ENCODE measurements around the gene APOBR.
"Not testable (repeated sequence)": the region's sequence is repeated elsewhere in the genome, so short reads cannot be mapped to it uniquely, and the experiment has no call there.

The APOBR gene, protein sequence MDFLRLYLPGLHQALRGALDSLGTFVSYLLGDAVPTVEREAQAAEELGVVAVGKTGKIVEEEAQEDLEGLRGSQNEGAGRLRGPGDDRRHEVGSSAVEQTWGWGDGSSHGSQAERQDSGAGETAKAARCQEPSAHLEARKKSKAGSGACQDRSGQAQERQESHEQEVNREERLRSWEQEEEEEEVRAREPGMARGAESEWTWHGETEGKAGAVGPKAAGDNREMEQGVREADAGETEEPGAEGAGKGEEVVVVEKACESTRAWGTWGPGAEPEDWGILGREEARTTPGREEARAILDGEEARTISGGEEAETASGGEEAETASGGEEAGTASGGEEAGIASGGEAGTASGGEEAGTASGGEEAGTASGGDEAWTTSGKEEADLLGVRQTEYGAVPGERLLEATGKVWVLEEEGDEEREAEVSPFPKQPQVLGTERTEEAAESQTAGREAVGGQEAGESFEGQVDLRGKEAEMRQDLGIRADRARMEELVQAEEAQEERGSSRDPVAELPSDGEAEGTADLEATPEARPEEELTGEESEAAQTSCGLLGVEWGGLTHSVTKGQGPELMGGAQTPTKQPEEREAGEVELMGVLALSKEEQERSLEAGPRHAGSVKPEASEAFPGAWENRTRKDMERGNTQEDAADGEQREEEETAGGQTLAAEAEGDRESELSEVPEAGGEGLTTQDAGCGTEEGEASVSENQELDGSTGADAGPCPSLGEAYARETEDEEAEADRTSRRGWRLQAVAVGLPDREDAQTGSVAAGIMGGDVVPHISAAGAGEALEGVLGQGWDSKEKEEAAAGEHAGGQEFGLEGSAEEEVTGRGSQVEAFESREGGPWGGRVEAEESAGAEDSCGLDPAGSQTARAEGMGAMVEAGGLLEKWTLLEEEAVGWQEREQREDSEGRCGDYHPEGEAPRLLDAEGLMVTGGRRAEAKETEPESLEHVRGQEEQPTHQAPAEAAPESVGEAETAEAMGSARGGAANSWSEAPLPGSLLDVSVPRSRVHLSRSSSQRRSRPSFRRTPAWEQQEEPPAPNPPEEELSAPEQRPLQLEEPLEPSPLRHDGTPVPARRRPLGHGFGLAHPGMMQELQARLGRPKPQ

DNA sequence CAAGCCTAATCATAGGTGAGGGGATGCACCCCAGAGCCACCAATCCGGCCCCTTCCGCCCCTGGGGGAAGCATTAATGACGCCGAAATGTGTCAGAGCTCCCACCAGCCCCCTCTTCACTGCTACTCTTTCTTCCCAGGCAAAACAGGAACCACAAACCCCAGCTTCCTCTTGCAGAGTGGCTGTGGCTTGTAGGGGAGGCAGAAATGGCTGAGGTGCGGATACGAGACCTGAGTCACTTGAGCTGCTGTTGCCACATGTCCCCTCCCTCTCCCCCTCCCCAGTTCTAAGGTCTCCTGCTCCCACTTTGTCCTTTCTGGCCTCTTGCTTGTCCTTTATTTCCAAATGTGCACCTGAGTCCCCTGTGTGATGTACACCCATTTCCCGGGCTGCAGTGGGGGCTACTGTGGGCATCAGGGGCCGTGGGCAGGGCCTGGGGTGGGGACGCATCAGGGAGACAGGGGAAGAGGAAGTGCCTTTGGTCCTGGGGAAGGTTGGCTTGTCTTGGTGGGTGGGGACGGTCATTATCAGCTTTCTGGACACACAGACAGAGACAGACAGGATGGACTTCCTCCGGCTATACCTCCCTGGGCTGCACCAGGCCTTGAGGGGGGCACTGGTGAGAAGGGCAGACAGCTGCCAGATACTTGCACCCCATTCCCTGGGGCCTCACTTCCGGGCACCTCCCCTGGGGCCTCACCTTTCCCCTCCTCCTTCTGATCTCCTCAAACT, at the start of gene APOBR:
Gene APOBR, plus strand, starts transcription at position 523 of the 731 bp plus-strand sequence. Its CDS starts 39 bp downstream, at position 562.
- TF ChIP-seq ZNF274 (IDR thresholded peaks at IDR 0.05; ENCODE audit: low read depth, low read length), result no peak
- peak within 1 kb of the TSS; percentile 43; the same call in 1 of the 2 replicates for H3K4me3 ChIP-seq (ENCODE audit: low read length)

DNA sequence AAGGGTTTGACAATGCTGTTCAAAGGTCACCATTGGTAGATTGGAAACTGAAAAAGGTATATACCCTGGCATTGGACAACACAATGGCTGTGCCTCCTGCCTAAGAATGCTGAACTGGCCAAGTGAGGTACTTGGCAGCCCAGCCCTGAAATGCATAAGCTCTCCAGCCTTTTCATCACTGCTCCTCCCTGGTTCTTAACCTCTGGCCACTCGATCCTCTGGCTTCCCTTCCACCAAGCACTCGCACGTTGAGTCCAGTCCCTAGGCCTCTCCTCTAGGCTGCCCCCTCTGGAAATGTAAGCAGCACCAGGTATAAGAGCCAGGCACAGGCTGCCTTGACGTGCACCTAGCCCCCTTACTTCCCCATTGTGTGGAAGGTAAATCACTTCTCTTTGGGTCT, 48.1 kb upstream of the APOBR start:
- H3K4me3 ChIP-seq (ENCODE audit: low read length), result not testable (repeated sequence)

DNA sequence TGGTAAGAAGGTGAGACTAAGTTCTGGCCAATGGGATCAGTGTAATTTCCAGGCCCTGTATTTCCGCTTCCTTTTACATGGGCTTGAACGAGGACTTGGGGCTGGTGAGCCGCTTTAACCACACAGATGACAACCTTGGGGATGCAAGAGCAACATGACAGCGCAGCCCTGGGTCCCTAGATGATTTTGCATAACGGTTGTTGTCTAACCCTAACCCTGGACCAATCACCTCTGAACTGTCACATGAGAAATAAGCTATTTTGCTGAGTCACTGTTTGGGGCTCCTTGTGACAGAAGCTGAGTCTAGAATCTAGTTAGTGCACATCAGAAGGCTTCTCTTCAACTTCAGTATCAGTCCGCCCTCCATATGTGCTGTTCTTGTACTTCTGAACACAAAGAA, 47.4 kb upstream of the APOBR start:
- not testable (repeated sequence) for H3K4me3 ChIP-seq (ENCODE audit: low read length)

DNA sequence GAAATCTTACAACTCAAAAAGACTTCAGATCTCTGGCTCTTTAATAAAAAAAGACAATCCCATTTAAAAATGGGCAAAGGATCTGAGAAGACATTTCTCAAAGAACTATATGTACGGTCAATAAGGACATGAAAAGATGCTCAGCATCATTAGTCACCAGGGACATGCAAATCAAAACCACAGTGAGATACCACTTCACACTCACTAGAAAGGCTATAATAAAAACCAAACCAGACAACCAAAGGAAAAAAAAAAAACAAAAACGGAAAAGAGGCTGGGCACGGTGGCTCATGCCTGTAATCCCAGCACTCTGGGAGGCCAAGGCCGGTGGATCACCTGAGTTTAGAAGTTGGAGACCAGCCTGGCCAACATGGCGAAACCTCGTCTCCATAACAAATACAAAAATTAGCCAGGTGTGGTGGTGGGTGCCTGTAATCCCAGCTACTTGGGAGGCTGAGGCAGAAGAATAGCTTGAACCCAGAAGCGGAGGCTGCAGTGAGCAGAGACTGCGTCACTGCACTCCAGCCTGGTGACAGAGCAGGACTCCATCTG, 20.7 kb upstream of the APOBR start:
- H3K4me3 ChIP-seq (ENCODE audit: low read length), result no peak overlapping the region
- no peak for TF ChIP-seq ZNF274 (IDR thresholded peaks at IDR 0.05; ENCODE audit: low read depth, low read length)

DNA sequence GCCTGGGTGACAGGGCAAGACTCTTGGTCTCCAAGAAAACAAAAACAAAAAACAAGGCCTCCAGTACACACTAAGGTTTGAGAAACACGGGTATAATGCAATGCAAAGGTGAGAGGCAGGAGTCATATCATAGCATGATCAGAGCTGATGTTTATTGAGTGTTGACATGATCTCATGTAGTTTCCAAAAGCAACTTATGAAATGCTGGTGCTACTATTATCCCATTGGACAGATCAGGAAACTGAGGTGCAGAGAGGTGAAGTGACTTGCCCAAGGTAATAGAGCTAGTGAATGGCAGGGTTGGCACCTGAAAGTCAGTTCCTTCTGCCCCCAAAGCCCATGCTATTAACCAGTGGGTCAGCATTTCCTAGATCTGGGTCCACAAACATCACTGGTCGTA, 19.2 kb upstream of the APOBR start:
- H3K4me3 ChIP-seq (ENCODE audit: low read length), result no peak overlapping the region
- TF ChIP-seq ZNF274 (IDR thresholded peaks at IDR 0.05; ENCODE audit: low read depth, low read length), result no peak

DNA sequence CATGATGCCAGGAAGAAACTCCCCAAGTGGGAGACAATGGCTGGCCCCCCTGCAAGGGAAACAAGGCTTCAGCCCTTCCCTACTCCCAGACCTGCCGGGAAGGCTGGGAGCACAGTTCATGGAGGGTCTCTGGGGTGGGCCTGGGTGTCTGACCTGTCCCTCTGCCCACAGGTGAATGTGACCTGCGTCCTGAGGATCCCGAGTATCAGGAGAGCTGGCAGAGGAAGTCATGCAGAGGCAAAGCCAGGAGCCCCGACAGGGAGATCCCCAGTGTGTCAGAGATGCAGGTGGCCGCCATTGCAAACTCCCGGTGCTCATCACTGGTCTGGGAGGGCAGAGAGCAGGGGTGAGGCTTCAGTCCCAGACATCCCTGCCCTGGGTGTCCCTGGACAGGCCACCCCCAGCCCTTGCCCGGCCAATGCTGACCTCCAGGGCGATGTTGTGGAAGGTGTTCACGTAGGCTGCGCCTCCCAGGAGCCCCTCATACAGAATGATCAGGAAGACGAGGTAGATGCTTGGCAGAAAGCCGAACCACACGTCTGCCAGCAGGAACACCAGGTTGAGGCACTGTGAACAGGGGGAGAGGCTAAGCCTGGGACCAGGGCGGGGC, 17.0 kb upstream of the APOBR start:
- no peak overlapping the region for H3K4me3 ChIP-seq (ENCODE audit: low read length)
- no peak for TF ChIP-seq ZNF274 (IDR thresholded peaks at IDR 0.05; ENCODE audit: low read depth, low read length)

DNA sequence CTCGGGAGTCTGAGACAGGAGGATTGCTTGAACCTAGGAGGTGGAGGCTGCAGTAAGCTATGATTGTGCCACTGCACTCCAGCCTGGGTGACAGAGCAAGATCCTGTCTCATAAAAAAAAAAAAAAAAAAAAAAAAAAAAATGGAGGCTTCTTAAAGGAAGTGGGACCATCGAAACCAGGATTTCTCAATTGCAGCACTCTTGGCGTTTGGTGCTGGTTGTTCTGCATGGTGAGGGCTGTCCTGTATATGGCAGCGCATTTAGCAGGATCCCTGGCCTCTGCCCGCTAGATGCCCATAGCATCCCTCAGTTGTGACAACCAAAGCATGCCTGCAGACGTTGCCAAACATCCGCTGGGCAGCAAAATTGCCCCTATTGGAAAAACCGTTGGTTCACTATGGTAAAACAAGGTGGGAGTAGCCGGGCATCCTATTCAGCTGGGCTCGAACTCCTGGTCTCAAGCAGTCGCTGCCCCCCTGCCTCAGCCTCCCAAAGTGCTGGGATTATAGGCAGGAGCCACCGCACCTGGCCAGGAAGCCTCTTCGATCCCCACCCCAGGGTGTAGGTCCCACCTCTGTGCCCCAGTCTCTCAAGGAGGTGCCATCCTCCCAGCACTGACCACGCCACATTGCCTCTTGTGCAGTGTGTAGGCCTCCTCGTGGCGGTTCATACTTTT, 15.8 kb upstream of the APOBR start:
- H3K4me3 ChIP-seq (ENCODE audit: low read length), result no peak overlapping the region
- TF ChIP-seq ZNF274 (IDR thresholded peaks at IDR 0.05; ENCODE audit: low read depth, low read length), result no peak

DNA sequence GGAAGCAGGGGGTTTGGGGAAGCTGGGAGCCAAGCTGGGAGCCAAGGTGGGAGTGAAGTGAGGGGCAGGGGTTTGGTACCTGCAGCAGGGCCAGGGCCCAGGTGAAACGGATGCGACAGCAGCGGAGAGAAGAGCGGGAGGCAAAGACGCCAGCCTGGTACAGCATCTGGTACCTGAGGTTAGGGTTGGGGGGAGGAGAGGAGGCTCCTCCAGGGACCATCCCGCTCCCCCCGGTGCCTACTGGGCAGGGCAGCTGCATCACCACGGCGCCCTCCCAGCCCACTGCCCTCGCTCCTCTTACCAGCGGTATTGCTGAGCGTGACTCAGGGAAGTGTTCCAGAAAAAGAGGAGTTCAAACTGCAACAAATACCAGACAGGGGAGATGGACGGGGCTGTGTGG, 12.4 kb upstream of the APOBR start:
- no peak for TF ChIP-seq ZNF274 (IDR thresholded peaks at IDR 0.05; ENCODE audit: low read depth, low read length)
- H3K4me3 ChIP-seq (ENCODE audit: low read length), result no peak overlapping the region

DNA sequence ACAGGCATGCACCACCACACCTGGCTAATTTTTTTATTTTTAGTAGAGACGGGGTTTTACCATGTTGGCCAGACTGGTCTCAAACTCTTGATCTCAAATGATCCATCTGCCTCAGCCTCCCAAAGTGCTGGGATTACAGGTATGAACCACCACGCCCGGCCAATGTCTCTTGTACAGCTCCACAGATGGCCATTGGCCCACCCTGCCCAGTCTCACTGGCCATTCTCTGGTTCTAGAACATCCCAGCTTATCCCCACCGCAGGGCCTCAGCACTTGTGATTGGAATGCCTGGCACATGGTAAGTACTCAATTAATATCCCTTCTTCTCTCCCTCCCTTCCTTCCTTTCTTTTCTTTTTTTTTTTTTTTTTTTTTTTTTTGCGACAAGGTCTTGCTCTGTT, 11.1 kb upstream of the APOBR start:
- not testable (repeated sequence) for H3K4me3 ChIP-seq (ENCODE audit: low read length)

DNA sequence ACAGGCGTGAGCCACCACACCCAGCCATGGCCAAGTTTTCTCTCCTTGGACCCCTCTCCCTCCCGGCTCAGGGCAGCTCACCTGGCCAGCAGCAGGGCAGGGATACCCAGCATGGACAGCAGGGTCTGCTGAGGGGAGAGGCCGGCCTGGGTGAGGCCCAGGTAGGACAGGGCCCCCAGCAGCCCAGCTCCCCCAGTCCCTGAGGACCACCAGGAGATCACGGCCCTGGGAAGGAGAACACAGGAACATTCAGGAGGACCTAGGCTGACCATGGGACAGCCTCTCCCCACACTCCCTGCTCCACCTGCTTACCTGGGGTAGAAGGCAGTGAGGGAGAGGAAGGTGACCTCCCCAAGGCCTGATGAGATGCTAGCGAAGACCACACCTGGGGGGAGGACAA, 8.2 kb upstream of the APOBR start:
- no peak overlapping the region for H3K4me3 ChIP-seq (ENCODE audit: low read length)
- no peak for TF ChIP-seq ZNF274 (IDR thresholded peaks at IDR 0.05; ENCODE audit: low read depth, low read length)

DNA sequence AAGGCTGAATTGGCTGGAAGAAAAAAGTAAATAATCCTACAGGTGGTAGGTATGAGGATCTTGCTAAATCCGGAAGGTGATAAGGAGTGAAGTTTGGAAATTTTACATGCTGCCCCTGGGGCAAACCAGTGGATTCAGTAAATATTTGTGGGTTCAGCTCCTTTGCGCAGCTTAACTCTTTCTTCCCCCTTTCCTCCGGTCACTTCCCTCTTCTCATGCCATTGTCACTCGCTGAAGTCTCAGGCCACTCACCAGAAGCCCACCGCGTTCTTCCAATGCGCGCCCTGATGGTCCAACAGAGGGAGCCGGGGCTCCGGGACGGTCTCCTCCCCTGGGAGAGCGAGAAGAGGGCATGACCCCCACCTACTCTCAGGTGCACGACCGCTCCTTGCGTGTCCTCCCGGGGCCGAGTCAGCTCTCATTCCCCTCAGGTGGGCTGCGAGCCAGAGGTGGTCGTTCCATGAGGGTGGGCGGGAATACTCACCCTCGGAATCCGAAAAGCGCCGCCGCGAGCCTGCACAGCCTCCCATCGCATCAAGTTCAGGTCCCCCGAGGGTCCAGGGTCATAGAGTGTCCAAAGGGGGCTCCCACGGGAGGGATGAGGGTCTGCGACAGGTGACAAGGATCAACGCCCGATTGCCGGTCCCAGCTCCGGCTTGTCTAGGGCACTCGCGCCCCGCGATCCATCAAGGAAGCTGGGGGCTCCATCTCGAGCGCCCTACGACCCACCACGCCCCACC, 3.0 kb upstream of the APOBR start:
- H3K4me3 ChIP-seq (ENCODE audit: low read length), result peak overlapping the region; percentile 81
- no peak for TF ChIP-seq ZNF274 (IDR thresholded peaks at IDR 0.05; ENCODE audit: low read depth, low read length)

DNA sequence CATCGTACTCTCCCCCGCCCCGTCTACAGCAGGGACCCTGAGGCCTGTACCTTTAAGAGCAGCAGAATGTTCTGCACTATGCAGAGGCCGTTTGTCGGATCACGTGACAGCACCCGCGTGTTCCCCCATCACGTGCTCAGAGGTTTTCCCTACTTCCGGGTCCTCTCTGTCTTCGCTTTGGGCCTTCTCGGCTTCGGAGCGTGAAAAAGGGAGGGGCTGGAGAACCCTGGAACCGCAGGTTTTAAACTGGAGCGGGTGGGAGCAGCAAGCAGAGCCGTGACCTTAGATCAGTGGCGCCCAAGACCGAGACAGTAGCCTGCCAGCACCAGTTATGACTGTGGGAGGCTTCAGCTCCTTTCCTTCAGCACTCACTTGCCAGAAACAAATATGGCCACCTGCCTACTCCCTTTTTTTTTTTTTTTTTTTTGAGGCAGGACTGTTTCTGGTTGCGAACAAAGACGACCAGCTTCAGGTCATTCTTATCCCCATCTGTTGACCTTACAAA, 2.4 kb upstream of the APOBR start, which contains the start of gene CLN3:
Gene CLN3, minus strand, starts transcription at position 105 of the 505 bp plus-strand sequence. CDS start 315 bp downstream, outside the sequence.
- TF ChIP-seq ZNF274 (IDR thresholded peaks at IDR 0.05; ENCODE audit: low read depth, low read length), result no peak

More for the DNA sequence above, 2.4 kb upstream of the APOBR start, which contains the start of gene CLN3:
- peak within 1 kb of the TSS; percentile 81 for H3K4me3 ChIP-seq (ENCODE audit: low read length)
